Astrocyte of the hippocampus (primary cell): ENCODE measurements around the gene SCNN1A.
"Not testable (repeated sequence)": the region's sequence is repeated elsewhere in the genome, so short reads cannot be mapped to it uniquely, and the experiment has no call there.

Experiments used
- DNase-seq: peaks from one replicate; pipeline ENCODE4 v3.0.0; 2011; ENCODE audit warnings: low read depth, low spot score

The SCNN1A gene

GRCh38 chr12:6347367-6348338, 27.7 kb downstream of the SCNN1A start:
- peak; percentile 88 for DNase-seq

- no peak for DNase-seq
Observed at GRCh38 chr12:6346942-6347341, 28.4 kb downstream of the SCNN1A start.

GRCh38 chr12:6346235-6346832, 29.0 kb downstream of the SCNN1A start:
- no peak for DNase-seq

- peak; percentile 91 for DNase-seq
Observed at GRCh38 chr12:6345319-6346091, 29.9 kb downstream of the SCNN1A start.

- not testable (repeated sequence) for DNase-seq
Observed at GRCh38 chr12:6344101-6344660, 31.2 kb downstream of the SCNN1A start.

GRCh38 chr12:6343518-6343917, 31.8 kb downstream of the SCNN1A start:
- DNase-seq = no peak

- no peak for DNase-seq
Observed at GRCh38 chr12:6342140-6342889, 33.0 kb downstream of the SCNN1A start.

- peak; percentile 87 for DNase-seq
Observed at GRCh38 chr12:6341417-6342139, 33.8 kb downstream of the SCNN1A start, which contains the start of gene TNFRSF1A. Gene TNFRSF1A, minus strand, starts transcription at chr12:6342076. Its CDS starts 262 bp downstream, at chr12:6341814.

- DNase-seq = peak; percentile 18
Observed at GRCh38 chr12:6340745-6341416, 34.5 kb downstream of the SCNN1A start.

GRCh38 chr12:6340032-6340638, 35.2 kb downstream of the SCNN1A start:
- peak; percentile 67 for DNase-seq

- peak; percentile 32 for DNase-seq
Observed at GRCh38 chr12:6338955-6339354, 36.4 kb downstream of the SCNN1A start.

- DNase-seq = peak; percentile 14
Observed at GRCh38 chr12:6338536-6338935, 36.8 kb downstream of the SCNN1A start.

- peak; percentile 14 for DNase-seq
Observed at GRCh38 chr12:6337958-6338433, 37.4 kb downstream of the SCNN1A start.

GRCh38 chr12:6336889-6337853, 38.2 kb downstream of the SCNN1A start:
- no peak for DNase-seq

GRCh38 chr12:6336079-6336888, 39.1 kb downstream of the SCNN1A start:
- peak; percentile 98 for DNase-seq

GRCh38 chr12:6335451-6336078, 39.8 kb downstream of the SCNN1A start:
- DNase-seq = peak; percentile 91
